ENCODE measurements around the gene RIPPLY2. TPM values are rescaled to one million over a fixed set of nuclear protein-coding genes. Genes with fewer than 3 reads are reported as not detected.
"Not testable (repeated sequence)": the region's sequence is repeated elsewhere in the genome, so short reads cannot be mapped to it uniquely, and the experiment has no call there.

RIPPLY2 gene, protein sequence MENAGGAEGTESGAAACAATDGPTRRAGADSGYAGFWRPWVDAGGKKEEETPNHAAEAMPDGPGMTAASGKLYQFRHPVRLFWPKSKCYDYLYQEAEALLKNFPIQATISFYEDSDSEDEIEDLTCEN
- total RNA-seq (not detected), polyA plus RNA-seq (ENCODE audit: insufficient read length in 6 of 6) (not detected)
- long read RNA-seq, donor 1, result 0 reads
- long read RNA-seq, donor 2, result 0 reads
- long read RNA-seq, donor 3, result 0 reads
- long read RNA-seq, donor 4, result 0 reads
- long read RNA-seq, donor 5, result 0 reads
- long read RNA-seq, donor 6, result 0 reads
- long read RNA-seq, donor 7, result 0 reads
- long read RNA-seq, donor 8, result 0 reads
- long read RNA-seq, donor 9, result 0 reads
- long read RNA-seq, donor 10, result 0 reads
- long read RNA-seq, donor 11, transcript RIPPLY2-203 (1 exons, 3,924 nt), result minor isoform, 6 of 17 reads
- long read RNA-seq, donor 11, transcript RIPPLY2-201 (3 exons, 521 nt), result major isoform, 11 of 17 reads
- long read RNA-seq, donor 11, partial matches to known transcripts, result 0 of 17 reads
- long read RNA-seq, donor 11, other reads (novel, unspliced or antisense), result 0 of 17 reads
- long read RNA-seq, donor 12, result 0 reads

DNA sequence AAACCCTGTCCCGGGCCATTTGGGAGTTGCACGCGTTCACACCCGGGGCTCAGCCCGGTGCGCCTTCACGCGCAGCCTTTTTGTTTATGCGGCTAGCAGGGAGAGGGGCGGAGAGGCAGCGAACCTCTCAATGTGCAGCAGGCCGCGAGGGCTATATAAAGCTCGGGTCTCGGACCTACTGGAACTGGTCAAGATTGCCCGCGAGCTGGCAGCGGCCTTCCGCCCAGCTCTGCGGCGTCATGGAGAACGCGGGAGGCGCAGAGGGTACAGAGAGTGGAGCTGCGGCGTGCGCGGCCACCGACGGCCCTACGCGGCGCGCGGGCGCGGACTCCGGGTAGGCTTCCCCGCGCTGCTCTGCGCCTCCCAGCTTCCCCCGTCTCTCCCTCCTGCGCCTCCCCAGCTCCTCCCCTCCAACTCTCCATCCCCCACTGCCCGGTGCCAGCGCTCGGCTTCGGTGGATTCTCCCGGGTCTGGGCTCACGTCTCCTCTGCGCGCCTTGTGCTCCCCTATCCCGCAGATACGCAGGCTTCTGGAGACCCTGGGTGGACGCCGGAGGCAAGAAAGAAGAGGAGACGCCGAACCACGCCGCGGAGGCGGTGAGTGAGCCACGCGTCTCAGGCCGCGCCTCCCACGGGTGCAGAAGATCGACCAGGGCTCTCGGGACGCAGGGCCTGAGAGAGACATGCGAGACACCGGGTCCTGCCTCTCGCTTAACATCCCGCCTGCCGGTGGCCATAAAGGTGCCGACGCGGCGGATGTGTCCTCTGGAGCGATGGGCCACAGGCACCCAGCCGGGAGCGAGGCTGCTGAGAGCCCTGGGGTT, at the start of gene RIPPLY2:
Gene RIPPLY2, plus strand, starts transcription at position 183 of the 823 bp plus-strand sequence. Its CDS starts 57 bp downstream, at position 240.
- DNase-seq (peak in 1 of 4 donors; percentile 78), ATAC-seq (peak; percentile 80)
- H3K36me3 ChIP-seq, result no peaks in the 10 kb centered on the region
- peak within 1 kb of the TSS; percentile 21 to 35 for H3K4me3 ChIP-seq
- H3K27me3 ChIP-seq, result peaks cover 31 to 86% of the 10 kb centered on the region in 2 donors
- H3K4me1 ChIP-seq, result peaks cover 3 to 10% of the 10 kb centered on the region in 2 donors
- intact Hi-C loops (cut with DNase I), result no loop called here
- no peak within 1 kb of the TSS for H3K27ac ChIP-seq
- H3K9me3 ChIP-seq, result no peaks in the 10 kb centered on the region
- TF ChIP-seq, protein P1, sequence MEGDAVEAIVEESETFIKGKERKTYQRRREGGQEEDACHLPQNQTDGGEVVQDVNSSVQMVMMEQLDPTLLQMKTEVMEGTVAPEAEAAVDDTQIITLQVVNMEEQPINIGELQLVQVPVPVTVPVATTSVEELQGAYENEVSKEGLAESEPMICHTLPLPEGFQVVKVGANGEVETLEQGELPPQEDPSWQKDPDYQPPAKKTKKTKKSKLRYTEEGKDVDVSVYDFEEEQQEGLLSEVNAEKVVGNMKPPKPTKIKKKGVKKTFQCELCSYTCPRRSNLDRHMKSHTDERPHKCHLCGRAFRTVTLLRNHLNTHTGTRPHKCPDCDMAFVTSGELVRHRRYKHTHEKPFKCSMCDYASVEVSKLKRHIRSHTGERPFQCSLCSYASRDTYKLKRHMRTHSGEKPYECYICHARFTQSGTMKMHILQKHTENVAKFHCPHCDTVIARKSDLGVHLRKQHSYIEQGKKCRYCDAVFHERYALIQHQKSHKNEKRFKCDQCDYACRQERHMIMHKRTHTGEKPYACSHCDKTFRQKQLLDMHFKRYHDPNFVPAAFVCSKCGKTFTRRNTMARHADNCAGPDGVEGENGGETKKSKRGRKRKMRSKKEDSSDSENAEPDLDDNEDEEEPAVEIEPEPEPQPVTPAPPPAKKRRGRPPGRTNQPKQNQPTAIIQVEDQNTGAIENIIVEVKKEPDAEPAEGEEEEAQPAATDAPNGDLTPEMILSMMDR (IDR thresholded peaks at IDR 0.05), result no peak

DNA sequence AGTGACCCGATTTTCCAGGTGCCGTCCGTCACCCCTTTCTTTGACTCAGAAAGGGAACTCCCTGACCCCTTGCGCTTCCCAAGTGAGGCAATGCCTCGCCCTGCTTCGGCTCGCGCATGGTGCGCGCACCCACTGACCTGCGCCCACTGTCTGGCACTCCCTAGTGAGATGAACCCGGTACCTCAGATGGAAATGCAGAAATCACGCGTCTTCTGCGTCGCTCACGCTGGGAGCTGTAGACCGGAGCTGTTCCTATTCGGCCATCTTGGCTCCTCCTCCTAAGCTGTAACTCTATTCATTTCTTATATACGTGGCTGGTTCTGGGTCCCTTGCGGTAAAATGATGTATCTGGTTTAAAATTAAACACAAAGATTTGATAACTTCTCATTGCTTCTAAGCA, 49.7 kb upstream of the RIPPLY2 start:
- H3K36me3 ChIP-seq; H3K4me1 ChIP-seq; H3K27ac ChIP-seq; H3K27me3 ChIP-seq; H3K4me3 ChIP-seq; intact Hi-C loops (cut with DNase I); ATAC-seq; H3K9me3 ChIP-seq; DNase-seq: not testable (repeated sequence)

DNA sequence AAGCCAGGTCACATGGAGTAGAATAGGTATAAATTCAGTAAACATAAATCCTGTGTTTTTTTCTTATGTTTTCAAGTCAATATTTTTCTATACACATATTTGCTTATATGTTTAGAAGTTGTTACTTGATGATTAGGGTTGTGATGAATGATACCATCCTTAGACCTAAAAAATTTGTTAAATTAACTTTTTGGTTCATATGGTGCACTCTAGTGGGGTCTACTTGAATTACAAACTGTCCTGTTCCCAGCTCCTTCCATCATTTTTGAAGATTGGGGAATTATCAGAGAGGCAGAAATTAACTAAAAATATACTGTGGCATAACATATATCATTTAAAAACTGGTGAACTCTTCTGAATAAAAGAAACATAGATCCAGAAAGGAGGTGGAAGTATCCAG, 48.3 kb upstream of the RIPPLY2 start:
- intact Hi-C loops (cut with DNase I), result no loop called here
- H3K4me1 ChIP-seq, result no peaks in the 10 kb centered on the region
- H3K27ac ChIP-seq, result no peak overlapping the region
- no peak for DNase-seq
- no peaks in the 10 kb centered on the region for H3K27me3 ChIP-seq
- TF ChIP-seq, protein P1 (IDR thresholded peaks at IDR 0.05), result no peak
- H3K9me3 ChIP-seq, result no peaks in the 10 kb centered on the region
- H3K4me3 ChIP-seq, result no peak overlapping the region
- ATAC-seq, result no peak
- no peaks in the 10 kb centered on the region for H3K36me3 ChIP-seq

DNA sequence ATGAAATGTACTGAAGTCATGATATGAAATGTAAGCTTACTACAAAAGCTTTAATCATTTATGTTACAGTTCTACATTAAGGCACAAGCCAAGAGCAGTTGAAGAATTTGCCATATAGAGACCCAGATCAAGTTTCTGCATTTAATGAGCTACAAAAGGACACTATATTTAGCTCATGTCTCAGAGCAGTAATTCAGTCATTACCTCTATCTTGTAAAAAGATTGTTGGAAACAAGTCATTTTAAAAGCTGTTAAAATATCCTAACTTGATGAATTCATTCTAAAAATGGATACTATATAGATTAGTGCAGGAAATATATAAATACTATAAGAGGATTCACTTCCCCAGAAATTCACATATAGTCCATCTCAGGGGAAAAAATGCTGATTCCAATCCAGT, 45.2 kb upstream of the RIPPLY2 start:
- intact Hi-C loops (cut with DNase I), result no loop called here
- no peak overlapping the region for H3K4me3 ChIP-seq
- no peaks in the 10 kb centered on the region for H3K9me3 ChIP-seq
- no peaks in the 10 kb centered on the region for H3K36me3 ChIP-seq
- DNase-seq, result no peak
- no peak overlapping the region for H3K27ac ChIP-seq
- ATAC-seq, result no peak
- H3K4me1 ChIP-seq, result no peaks in the 10 kb centered on the region
- H3K27me3 ChIP-seq, result no peaks in the 10 kb centered on the region
- TF ChIP-seq, protein P1 (IDR thresholded peaks at IDR 0.05), result no peak

DNA sequence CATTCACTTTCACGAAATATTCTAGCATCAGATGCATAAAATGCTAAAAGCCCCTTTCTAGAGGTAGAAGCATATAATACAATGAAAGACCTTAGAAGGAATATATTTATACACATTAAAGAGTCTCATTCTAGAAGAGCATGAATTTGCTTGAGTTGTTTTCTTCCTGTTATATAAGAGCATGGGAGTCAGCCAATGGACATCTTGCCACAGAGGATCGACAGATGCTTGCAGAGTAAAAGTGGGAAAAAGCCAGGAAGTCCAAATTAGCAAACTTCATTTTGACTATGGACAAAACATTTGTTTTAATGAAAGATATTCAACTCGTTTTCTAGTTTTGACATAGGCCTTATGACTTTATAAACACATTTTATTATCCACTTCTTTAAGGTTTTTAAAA, 44.2 kb upstream of the RIPPLY2 start:
- Histone ChIP-seq H3K9me3 (no peaks in the 10 kb centered on the region), H3K4me1 (no peaks in the 10 kb centered on the region), H3K27me3 (no peaks in the 10 kb centered on the region), H3K27ac (no peak overlapping the region), H3K4me3 (no peak overlapping the region), H3K36me3 (no peaks in the 10 kb centered on the region)
- intact Hi-C loops (cut with DNase I), result no loop called here
- no peak for DNase-seq
- ATAC-seq, result no peak
- TF ChIP-seq, protein P1 (IDR thresholded peaks at IDR 0.05), result no peak
